MM.1S (cell line): ENCODE results near the gene PLCD4.

ENCODE experiments used
- EZH2 ChIP-seq: fragments of 300-600 bp; sonication (generic); optimal IDR thresholded peaks from 2 replicates; pipeline ENCODE3; 2017; ENCODE audit warnings: low read depth, mild to moderate bottlenecking, antibody characterized with exemption, low read length, mixed read lengths
- TF ChIP-seq, protein P1 (sequence below): fragments of 300-600 bp; sonication (generic); IDR thresholded peaks from 2 replicates; pipeline ENCODE4 v1.5.1; 2016; ENCODE audit warnings: antibody characterized with exemption, low read length, mixed read lengths

DNA sequence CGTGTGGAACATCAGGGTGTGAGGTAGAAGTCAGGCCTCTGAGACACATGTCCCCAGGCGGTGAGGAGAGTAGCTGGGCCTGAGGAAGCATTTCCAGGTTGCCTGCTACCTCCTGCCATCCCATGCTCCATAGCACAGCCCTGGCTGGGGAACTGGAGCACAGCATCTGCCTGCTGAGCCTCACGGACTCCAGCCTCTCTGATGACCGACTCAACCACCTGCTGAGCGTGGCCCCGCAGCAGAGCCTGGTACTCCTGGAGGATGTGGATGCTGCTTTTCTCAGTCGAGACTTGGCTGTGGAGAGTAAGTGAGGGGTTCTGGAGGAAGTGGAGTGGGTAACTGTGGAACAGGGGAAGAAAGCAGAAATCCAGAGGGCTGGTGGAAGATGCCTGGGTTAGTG lies 54.7 kb downstream of the PLCD4 start:
- TF ChIP-seq, protein P1, sequence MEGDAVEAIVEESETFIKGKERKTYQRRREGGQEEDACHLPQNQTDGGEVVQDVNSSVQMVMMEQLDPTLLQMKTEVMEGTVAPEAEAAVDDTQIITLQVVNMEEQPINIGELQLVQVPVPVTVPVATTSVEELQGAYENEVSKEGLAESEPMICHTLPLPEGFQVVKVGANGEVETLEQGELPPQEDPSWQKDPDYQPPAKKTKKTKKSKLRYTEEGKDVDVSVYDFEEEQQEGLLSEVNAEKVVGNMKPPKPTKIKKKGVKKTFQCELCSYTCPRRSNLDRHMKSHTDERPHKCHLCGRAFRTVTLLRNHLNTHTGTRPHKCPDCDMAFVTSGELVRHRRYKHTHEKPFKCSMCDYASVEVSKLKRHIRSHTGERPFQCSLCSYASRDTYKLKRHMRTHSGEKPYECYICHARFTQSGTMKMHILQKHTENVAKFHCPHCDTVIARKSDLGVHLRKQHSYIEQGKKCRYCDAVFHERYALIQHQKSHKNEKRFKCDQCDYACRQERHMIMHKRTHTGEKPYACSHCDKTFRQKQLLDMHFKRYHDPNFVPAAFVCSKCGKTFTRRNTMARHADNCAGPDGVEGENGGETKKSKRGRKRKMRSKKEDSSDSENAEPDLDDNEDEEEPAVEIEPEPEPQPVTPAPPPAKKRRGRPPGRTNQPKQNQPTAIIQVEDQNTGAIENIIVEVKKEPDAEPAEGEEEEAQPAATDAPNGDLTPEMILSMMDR = no peak
- no peak for TF ChIP-seq EZH2
